Panc1 (cell line): ENCODE results near the gene GPC3.

ENCODE experiments used
- CTCF ChIP-seq: fragments of 450-650 bp; IDR thresholded peaks from 2 replicates; pipeline ENCODE4 v1.5.1; 2017; ENCODE audit warnings: mild to moderate bottlenecking
- REST ChIP-seq, 2 experiments: IDR thresholded peaks; 2 replicates each; pipeline ENCODE4 v1.6.1; 2011 to 2012; ENCODE audit warnings: low read depth in 2 of 2, control low read depth in 1 of 2, low read length in 1 of 2, mild to moderate bottlenecking in 1 of 2, moderate library complexity in 1 of 2; ENCODE audit not compliant: insufficient read depth in 1 of 2

- no peak for TF ChIP-seq CTCF
- TF ChIP-seq REST (IDR thresholded peaks at IDR 0.05; ENCODE audit: insufficient read depth in 1 of 2, low read depth in 2 of 2, low read length in 1 of 2): no peak
These were observed 317.0 kb downstream of the GPC3 start for GRCh38 chrX:133668225-133668931.
